Activated CD4-positive, alpha-beta T cell treated with anti-CD3 and anti-CD28 coated beads, Interleukin-2, amount 50 U/mL, for 1 hour (primary cell): ENCODE data around the gene TCEAL3.
"Not testable (repeated sequence)": the region's sequence is repeated elsewhere in the genome, so short reads cannot be mapped to it uniquely, and the experiment has no call there.

Source experiments
- DNase-seq: peaks from one replicate; pipeline ENCODE4 v3.0.0-alpha.2; 2020

The TCEAL3 gene

GRCh38 chrX:103628386-103629317, 20.9 kb downstream of the TCEAL3 start, which contains the start of gene TCEAL1:
TCEAL1 (plus strand) TSS chrX:103628975; CDS start chrX:103629917, 942 bp downstream.
- DNase-seq: peak; percentile 15

GRCh38 chrX:103629318-103630170, 21.8 kb downstream of the TCEAL3 start:
- peak; percentile 0 for DNase-seq

- DNase-seq: no peak
Measured at GRCh38 chrX:103630171-103630511, 22.4 kb downstream of the TCEAL3 start.

- no peak for DNase-seq
Measured at GRCh38 chrX:103631145-103631544, 23.4 kb downstream of the TCEAL3 start.

- DNase-seq: no peak
Measured at GRCh38 chrX:103635436-103635835, 27.7 kb downstream of the TCEAL3 start.

- no peak for DNase-seq
Measured at GRCh38 chrX:103637604-103638338, 30.0 kb downstream of the TCEAL3 start.

- DNase-seq: not testable (repeated sequence)
Measured at GRCh38 chrX:103638479-103639346, 30.9 kb downstream of the TCEAL3 start.

GRCh38 chrX:103640401-103641155, 32.8 kb downstream of the TCEAL3 start:
- DNase-seq: no peak

GRCh38 chrX:103644125-103644524, 36.4 kb downstream of the TCEAL3 start:
- no peak for DNase-seq

- DNase-seq: no peak
Measured at GRCh38 chrX:103647630-103648029, 39.9 kb downstream of the TCEAL3 start.

- no peak for DNase-seq
Measured at GRCh38 chrX:103651151-103651773, 43.5 kb downstream of the TCEAL3 start.

- DNase-seq: not testable (repeated sequence)
Measured at GRCh38 chrX:103655230-103656000, 47.7 kb downstream of the TCEAL3 start.

GRCh38 chrX:103656617-103657016, 48.9 kb downstream of the TCEAL3 start:
- DNase-seq: no peak

GRCh38 chrX:103657066-103657465, 49.3 kb downstream of the TCEAL3 start:
- DNase-seq: not testable (repeated sequence)

- DNase-seq: no peak
Measured at GRCh38 chrX:103658681-103659433, 51.1 kb downstream of the TCEAL3 start.

GRCh38 chrX:103659460-103659859, 51.7 kb downstream of the TCEAL3 start:
- not testable (repeated sequence) for DNase-seq
